Measurements from ENCODE around the gene SLC9A8. TPM values are rescaled to one million over a fixed set of nuclear protein-coding genes. Genes with fewer than 3 reads are reported as not detected.

The SLC9A8 gene
- total RNA-seq, 1 donor from 2014 or later, result 4.1 TPM

DNA sequence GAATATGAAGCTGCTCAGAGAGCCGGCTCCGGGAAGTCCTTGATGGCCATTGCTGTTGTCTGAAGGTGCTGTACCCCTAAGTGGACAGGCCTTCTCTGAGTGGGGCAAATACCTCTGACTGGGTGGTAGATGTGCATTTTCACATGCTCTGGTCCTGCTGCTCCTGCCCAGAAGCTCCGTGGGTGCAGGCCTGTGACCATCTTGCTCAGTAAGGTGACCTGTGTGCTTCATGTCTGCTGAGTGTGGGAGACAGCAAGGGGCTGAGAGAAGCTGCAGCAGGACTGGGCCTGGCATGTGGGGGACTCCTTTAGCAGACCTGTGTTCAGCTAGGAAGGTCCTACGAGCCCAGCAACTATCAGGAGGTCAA is 97.7 kb downstream of the SLC9A8 start:
- no peak overlapping the region for H3K4me2 ChIP-seq
- Mint-ChIP-seq H3K27me3 (ENCODE audit: insufficient read depth, low read depth) (peaks cover 2% of the 10 kb centered on the region), H3K27ac (peak overlapping the region; percentile 85), H3K4me1 (peaks cover 37% of the 10 kb centered on the region), H3K9me3 (no peaks in the 10 kb centered on the region), H3K36me3 (peaks cover 3% of the 10 kb centered on the region), H3K4me3 (no peak overlapping the region)
- no peak for DNase-seq (ENCODE audit: low spot score)
- no peaks in the 10 kb centered on the region for H3K27me3 ChIP-seq
- H3K27ac ChIP-seq, result no peak overlapping the region
- no peak overlapping the region for H3K9ac ChIP-seq
- H3K9me3 ChIP-seq (ENCODE audit: low read depth), result no peaks in the 10 kb centered on the region
- no peak overlapping the region for H3K4me3 ChIP-seq
- H4K20me1 ChIP-seq (ENCODE audit: low read depth), result peaks cover 48% of the 10 kb centered on the region
- H2AFZ ChIP-seq (replicated peaks), result no peak overlapping the region
- peaks cover 10% of the 10 kb centered on the region for H3F3A ChIP-seq (ENCODE audit: low read depth)
- peaks cover 65% of the 10 kb centered on the region for H3K79me2 ChIP-seq (ENCODE audit: low read depth)
- no peaks in the 10 kb centered on the region for H3K36me3 ChIP-seq
- TF ChIP-seq, protein P1, sequence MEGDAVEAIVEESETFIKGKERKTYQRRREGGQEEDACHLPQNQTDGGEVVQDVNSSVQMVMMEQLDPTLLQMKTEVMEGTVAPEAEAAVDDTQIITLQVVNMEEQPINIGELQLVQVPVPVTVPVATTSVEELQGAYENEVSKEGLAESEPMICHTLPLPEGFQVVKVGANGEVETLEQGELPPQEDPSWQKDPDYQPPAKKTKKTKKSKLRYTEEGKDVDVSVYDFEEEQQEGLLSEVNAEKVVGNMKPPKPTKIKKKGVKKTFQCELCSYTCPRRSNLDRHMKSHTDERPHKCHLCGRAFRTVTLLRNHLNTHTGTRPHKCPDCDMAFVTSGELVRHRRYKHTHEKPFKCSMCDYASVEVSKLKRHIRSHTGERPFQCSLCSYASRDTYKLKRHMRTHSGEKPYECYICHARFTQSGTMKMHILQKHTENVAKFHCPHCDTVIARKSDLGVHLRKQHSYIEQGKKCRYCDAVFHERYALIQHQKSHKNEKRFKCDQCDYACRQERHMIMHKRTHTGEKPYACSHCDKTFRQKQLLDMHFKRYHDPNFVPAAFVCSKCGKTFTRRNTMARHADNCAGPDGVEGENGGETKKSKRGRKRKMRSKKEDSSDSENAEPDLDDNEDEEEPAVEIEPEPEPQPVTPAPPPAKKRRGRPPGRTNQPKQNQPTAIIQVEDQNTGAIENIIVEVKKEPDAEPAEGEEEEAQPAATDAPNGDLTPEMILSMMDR (IDR thresholded peaks at IDR 0.05), result no peak
- no peak for TF ChIP-seq EZH2phosphoT487 (IDR thresholded peaks at IDR 0.05)
- no peak for TF ChIP-seq EZH2 (IDR thresholded peaks at IDR 0.05)
- peaks cover 5% of the 10 kb centered on the region for H3K4me1 ChIP-seq

DNA sequence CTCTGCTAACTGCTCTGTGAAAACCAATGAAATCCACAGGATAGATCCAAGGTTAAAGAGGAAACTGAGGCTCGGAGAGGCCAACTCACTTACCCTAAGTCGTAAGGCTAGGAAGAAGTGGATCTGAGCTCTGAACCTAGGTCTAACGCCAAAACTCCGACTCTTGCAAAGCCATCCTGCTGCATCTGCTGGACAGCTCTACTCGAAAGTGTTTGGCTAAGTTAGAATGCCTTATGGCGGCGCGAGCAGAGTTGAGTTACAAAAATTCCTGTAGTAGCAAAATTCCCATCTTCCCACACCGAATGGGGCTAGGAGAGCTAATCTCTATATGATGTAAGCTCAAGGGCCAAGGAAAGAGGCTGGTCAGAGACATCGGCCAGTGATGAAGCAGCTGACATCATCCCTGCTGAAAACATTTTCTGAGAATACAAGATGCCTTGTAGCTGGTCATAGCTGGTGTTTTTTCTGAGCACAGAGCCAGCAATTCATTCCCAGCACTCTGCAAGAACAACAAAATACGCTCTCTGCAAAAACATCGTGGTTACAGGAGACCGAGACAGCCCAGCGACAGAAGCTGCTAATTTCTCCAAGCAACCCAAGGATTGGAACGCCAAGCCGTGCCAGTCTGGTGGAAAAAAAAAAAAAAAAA is 100.9 kb downstream of the SLC9A8 start:
- Histone ChIP-seq H3K36me3 (no peaks in the 10 kb centered on the region), H3K4me3 (peak overlapping the region; percentile 81), H4K20me1 (ENCODE audit: low read depth) (peaks cover 44% of the 10 kb centered on the region), H3K27ac (no peak overlapping the region), H3K79me2 (ENCODE audit: low read depth) (peaks cover 63% of the 10 kb centered on the region), H2AFZ (replicated peaks) (no peak overlapping the region), H3K27me3 (no peaks in the 10 kb centered on the region), H3K4me1 (peaks cover 5% of the 10 kb centered on the region), H3K4me2 (peak overlapping the region; percentile 94), H3K9ac (no peak overlapping the region), H3F3A (ENCODE audit: low read depth) (peaks cover 17% of the 10 kb centered on the region), H3K9me3 (ENCODE audit: low read depth) (no peaks in the 10 kb centered on the region)
- no peak for DNase-seq (ENCODE audit: low spot score)
- TF ChIP-seq EZH2phosphoT487 (IDR thresholded peaks at IDR 0.05) (no peak), EZH2 (IDR thresholded peaks at IDR 0.05) (no peak)
- TF ChIP-seq, protein P1 (IDR thresholded peaks at IDR 0.05), result no peak
- Mint-ChIP-seq H3K4me1 (peaks cover 48% of the 10 kb centered on the region), H3K36me3 (no peaks in the 10 kb centered on the region), H3K4me3 (peak overlapping the region; percentile 99), H3K9me3 (no peaks in the 10 kb centered on the region), H3K27ac (no peak overlapping the region), H3K27me3 (ENCODE audit: insufficient read depth, low read depth) (peaks cover 2% of the 10 kb centered on the region)

DNA sequence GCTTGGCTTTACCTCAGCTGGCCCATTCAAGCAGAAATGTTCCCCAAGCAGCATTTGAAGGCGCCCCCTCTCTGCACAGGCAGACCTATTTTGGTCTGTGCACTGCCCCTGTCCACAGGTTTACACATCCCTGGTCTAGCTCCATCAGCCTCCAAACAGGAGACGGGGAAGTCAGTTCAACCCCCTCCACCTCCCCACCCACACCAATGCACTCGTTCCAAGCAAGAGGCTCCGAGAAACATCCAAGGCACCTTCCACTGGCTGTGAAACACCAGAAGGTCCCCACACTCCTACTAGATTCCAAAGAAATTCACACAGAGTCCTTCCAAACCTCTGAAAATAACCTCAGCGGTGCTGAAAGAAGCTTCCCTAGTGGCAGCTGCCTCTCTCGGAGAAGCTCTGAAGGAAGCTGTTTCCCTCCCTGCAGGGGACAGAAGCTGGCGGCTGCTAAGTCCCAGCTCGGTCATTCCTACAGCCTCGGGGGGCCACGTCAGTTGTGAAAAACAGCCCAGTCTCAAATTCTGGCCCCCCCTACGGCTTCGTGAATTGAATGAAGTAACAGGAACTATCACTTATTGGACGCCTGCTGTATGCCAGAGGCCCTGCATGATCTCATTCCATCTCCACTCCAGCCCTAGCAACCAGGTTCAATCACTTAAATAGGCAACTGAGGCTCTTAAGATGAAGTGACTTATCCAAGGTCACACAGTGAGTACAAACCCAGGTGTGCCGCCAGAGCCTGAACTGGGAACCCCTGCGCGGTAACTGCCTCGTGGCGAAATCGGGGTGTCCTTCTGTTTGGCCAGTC is 101.9 kb downstream of the SLC9A8 start:
- Mint-ChIP-seq H3K36me3 (no peaks in the 10 kb centered on the region), H3K4me3 (peak overlapping the region; percentile 99), H3K27ac (peak overlapping the region; percentile 66), H3K9me3 (no peaks in the 10 kb centered on the region), H3K27me3 (ENCODE audit: insufficient read depth, low read depth) (no peaks in the 10 kb centered on the region), H3K4me1 (peaks cover 45% of the 10 kb centered on the region)
- Histone ChIP-seq H3K27me3 (no peaks in the 10 kb centered on the region), H3K9ac (peak overlapping the region; percentile 96), H4K20me1 (ENCODE audit: low read depth) (peaks cover 40% of the 10 kb centered on the region), H2AFZ (replicated peaks) (no peak overlapping the region), H3K4me2 (peak overlapping the region; percentile 94), H3K9me3 (ENCODE audit: low read depth) (no peaks in the 10 kb centered on the region), H3K79me2 (ENCODE audit: low read depth) (peaks cover 57% of the 10 kb centered on the region), H3K4me3 (peak overlapping the region; percentile 81), H3K4me1 (peaks cover 5% of the 10 kb centered on the region), H3K36me3 (no peaks in the 10 kb centered on the region), H3K27ac (no peak overlapping the region), H3F3A (ENCODE audit: low read depth) (peaks cover 17% of the 10 kb centered on the region)
- TF ChIP-seq, protein P1 (IDR thresholded peaks at IDR 0.05), result no peak
- no peak for TF ChIP-seq EZH2 (IDR thresholded peaks at IDR 0.05)
- no peak for TF ChIP-seq EZH2phosphoT487 (IDR thresholded peaks at IDR 0.05)
- DNase-seq (ENCODE audit: low spot score), result peak; percentile 65
